22Rv1 (cell line): Measurements from ENCODE around the gene TCF4.

Experiments
- ZFX ChIP-seq: fragments of 450-650 bp; IDR thresholded peaks from 2 replicates; pipeline ENCODE4 v1.6.1; 2017; ENCODE audit warnings: antibody characterized with exemption, borderline replicate concordance
- TF ChIP-seq, protein P1 (sequence below): fragments of 450-650 bp; IDR thresholded peaks from 2 replicates; pipeline ENCODE4 v1.5.1; 2017; ENCODE audit warnings: mild to moderate bottlenecking

DNA sequence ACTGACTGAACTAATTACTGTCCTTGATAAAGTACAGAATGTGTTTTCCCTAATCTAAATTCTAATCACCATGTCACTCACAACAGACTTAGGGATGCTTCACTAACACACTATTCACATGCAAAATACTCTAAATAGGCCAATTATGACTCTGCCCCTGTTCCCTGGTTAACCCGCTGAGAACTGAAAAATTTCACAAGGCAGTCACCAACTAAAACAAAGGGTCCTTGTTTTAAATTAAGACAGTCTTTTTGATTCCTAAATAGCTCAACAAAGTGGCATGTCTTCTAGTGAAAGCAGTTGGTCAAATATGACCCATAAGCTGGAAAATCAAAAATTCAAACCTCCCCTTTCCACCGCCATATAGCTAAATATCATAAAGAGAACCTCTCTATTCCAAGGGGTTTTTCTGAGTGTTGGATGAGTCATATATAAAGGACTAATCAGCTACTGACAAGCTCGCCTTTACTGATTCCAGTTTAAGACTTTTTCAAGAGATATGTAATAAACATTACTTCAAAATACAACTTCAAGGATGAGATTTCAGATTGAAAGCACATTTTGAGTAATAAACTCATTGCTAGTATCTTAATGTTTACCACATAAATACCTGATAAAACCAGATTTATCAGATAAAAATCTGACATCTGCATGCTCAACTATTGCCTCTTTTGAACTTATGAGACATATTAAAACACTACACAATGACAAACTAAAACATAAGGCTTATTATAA lies 235.8 kb downstream of the TCF4 start:
- TF ChIP-seq, protein P1, sequence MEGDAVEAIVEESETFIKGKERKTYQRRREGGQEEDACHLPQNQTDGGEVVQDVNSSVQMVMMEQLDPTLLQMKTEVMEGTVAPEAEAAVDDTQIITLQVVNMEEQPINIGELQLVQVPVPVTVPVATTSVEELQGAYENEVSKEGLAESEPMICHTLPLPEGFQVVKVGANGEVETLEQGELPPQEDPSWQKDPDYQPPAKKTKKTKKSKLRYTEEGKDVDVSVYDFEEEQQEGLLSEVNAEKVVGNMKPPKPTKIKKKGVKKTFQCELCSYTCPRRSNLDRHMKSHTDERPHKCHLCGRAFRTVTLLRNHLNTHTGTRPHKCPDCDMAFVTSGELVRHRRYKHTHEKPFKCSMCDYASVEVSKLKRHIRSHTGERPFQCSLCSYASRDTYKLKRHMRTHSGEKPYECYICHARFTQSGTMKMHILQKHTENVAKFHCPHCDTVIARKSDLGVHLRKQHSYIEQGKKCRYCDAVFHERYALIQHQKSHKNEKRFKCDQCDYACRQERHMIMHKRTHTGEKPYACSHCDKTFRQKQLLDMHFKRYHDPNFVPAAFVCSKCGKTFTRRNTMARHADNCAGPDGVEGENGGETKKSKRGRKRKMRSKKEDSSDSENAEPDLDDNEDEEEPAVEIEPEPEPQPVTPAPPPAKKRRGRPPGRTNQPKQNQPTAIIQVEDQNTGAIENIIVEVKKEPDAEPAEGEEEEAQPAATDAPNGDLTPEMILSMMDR, result no peak
- no peak for TF ChIP-seq ZFX
